ENCODE measurements around the gene ZFAND5. TPM values are rescaled to one million over a fixed set of nuclear protein-coding genes. Genes with fewer than 3 reads are reported as not detected.

The ZFAND5 gene
- total RNA-seq, 4 donors from 2014 or later: 316 to 2,069 (median 561) TPM

DNA sequence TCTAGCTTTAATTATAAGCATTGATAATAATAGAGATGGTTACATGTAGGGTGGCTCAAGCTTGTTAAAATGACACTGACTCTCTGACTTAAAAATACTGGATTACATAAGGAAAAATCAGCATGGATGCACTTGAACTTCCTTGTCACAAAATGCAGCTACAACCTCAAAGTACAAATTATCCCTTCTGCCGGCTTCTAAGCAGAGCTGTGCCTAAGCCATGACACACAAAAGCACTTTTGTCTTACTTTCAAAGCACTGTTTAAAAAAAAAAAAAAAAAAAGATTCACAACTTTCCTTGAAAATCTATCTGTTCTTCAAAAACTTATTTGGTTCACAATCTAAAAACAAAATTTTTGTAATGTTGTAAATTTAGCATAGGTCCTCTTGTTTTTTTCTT lies 36.4 kb upstream of the ZFAND5 start:
- Histone ChIP-seq H3K4me1 (peaks cover under 1 to 8% of the 10 kb centered on the region in 2 donors), H3K27ac (no peak overlapping the region), H3K27me3 (no peaks in the 10 kb centered on the region), H3K36me3 (no peaks in the 10 kb centered on the region), H3K4me3 (no peak overlapping the region), H3K9me3 (no peaks in the 10 kb centered on the region)
- no peak for ATAC-seq
- intact Hi-C loops (cut with DNase I; ENCODE audit: low total_unique reads): no loop called here
- DNase-seq: no peak
- TF ChIP-seq, protein P1, sequence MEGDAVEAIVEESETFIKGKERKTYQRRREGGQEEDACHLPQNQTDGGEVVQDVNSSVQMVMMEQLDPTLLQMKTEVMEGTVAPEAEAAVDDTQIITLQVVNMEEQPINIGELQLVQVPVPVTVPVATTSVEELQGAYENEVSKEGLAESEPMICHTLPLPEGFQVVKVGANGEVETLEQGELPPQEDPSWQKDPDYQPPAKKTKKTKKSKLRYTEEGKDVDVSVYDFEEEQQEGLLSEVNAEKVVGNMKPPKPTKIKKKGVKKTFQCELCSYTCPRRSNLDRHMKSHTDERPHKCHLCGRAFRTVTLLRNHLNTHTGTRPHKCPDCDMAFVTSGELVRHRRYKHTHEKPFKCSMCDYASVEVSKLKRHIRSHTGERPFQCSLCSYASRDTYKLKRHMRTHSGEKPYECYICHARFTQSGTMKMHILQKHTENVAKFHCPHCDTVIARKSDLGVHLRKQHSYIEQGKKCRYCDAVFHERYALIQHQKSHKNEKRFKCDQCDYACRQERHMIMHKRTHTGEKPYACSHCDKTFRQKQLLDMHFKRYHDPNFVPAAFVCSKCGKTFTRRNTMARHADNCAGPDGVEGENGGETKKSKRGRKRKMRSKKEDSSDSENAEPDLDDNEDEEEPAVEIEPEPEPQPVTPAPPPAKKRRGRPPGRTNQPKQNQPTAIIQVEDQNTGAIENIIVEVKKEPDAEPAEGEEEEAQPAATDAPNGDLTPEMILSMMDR (IDR thresholded peaks at IDR 0.05 in 4 of 5, conservative IDR thresholded peaks at IDR 0.05 in 1 of 5): no peak
- TF ChIP-seq POLR2A (IDR thresholded peaks at IDR 0.05): no peak
- in situ Hi-C loops (cut with MboI; ENCODE audit: low sequenced_read_pairs in 4 of 4): no loop called here

DNA sequence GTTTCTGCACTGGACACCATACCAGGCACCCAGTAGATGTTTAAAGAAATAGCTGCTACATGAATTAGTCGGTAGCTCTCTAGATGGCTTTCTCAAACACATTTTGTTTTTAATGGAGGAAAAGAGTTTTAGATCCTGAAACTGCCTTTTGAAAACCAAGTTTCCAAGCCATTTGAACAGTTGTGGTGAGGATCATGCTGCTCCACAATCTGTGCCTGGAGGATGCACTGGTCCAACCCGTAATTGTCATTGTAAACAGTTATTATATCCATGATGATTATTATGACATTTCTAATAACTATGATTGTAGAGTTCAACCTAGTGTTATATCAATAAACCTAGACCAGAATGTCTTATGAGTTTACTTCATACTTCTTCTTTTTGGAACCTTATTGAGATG lies 35.9 kb upstream of the ZFAND5 start:
- Histone ChIP-seq H3K9me3 (no peaks in the 10 kb centered on the region), H3K4me3 (no peak overlapping the region), H3K36me3 (no peaks in the 10 kb centered on the region), H3K27me3 (no peaks in the 10 kb centered on the region), H3K27ac (no peak overlapping the region), H3K4me1 (peaks cover 5 to 14% of the 10 kb centered on the region in 2 donors)
- in situ Hi-C loops (cut with MboI; ENCODE audit: low sequenced_read_pairs in 4 of 4) (no loop called here), intact Hi-C loops (cut with DNase I; ENCODE audit: low total_unique reads) (no loop called here)
- no peak for DNase-seq
- no peak for ATAC-seq
- TF ChIP-seq, protein P1 (IDR thresholded peaks at IDR 0.05 in 4 of 5, conservative IDR thresholded peaks at IDR 0.05 in 1 of 5): no peak
- TF ChIP-seq POLR2A (IDR thresholded peaks at IDR 0.05): no peak

DNA sequence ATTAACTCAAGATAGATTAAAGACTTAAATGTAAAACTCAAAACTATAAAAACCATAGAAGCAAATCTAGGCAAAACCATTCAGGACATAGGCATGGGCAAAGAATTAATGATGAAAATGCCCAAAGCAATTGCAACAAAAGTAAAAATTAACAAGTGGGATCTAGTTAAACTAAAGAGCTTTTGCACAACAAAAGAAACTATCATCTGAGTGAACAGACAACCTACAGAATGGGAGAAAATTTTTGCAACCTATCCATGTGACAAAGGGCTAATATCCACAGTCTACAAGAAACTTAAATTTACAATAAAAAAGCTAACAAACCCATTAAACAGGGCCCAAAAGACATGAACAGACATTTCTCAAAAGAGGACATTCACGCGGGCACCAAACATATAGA lies 34.4 kb upstream of the ZFAND5 start:
- DNase-seq (no peak), ATAC-seq (no peak)
- Histone ChIP-seq H3K27ac (no peak overlapping the region), H3K4me1 (peaks cover 5 to 17% of the 10 kb centered on the region in 2 donors), H3K36me3 (no peaks in the 10 kb centered on the region), H3K27me3 (no peaks in the 10 kb centered on the region), H3K4me3 (no peak overlapping the region), H3K9me3 (no peaks in the 10 kb centered on the region)
- intact Hi-C loops (cut with DNase I; ENCODE audit: low total_unique reads) (loop anchor here (5.0 kb wide), 1 partner anchor 78 kb away; no protein-coding TSS in a partner anchor), in situ Hi-C loops (cut with MboI; ENCODE audit: low sequenced_read_pairs in 4 of 4) (loop anchor here in 1 of 4 donors (25.0 kb wide), 1 partner anchor 188 kb away; no protein-coding TSS in a partner anchor)
- TF ChIP-seq, protein P1 (IDR thresholded peaks at IDR 0.05 in 4 of 5, conservative IDR thresholded peaks at IDR 0.05 in 1 of 5): no peak
- no peak for TF ChIP-seq POLR2A (IDR thresholded peaks at IDR 0.05)

DNA sequence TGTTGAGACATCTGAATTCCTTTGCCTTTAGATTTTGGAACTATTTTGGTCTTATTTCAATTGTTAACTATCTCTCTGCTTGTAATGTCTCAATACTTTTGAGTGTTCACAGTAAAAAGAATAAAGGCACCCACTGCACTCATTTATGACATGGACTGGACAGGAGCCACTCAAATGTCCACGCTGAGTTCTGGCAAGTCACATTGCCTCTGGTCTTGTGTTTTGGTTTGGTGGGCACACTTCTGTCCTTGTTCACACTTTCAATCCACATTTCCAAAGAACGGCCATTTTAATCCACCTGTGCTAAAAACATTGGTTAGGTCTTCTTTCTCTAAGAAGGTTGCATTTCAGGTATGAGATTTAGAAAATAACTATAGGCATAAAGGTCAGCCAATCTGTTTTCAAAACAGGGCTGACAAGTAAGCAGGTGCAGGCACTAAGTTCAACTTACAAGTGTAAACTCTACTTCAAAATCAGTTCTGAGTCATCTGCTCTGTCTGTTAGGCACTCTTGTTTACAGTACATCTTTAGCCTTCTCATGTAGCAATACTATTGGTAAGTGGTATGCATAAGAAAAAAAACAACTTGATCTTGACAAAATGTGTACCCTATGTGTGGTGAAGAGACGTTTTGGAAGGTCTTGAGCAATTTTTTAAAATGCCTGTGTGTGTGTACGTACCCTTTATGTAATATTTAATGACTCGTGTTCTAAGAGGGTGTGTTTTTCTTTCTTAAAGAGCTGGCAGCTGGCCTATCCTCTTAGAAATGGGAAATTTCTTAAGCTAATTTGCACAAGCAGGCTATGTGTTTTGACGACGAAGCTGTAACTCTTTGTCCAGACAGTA lies 31.5 kb upstream of the ZFAND5 start:
- peak; percentile 95 to 100 for ATAC-seq
- peaks cover 5 to 17% of the 10 kb centered on the region in 2 donors for H3K4me1 ChIP-seq
- no peaks in the 10 kb centered on the region for H3K27me3 ChIP-seq
- TF ChIP-seq, protein P1 (IDR thresholded peaks at IDR 0.05 in 4 of 5, conservative IDR thresholded peaks at IDR 0.05 in 1 of 5): peak in 1 of 5 experiments; percentile 10
- TF ChIP-seq POLR2A (IDR thresholded peaks at IDR 0.05): peak in 1 of 2 donors; percentile 25
- no peaks in the 10 kb centered on the region for H3K36me3 ChIP-seq
- H3K9me3 ChIP-seq: no peaks in the 10 kb centered on the region
- H3K27ac ChIP-seq: peak overlapping the region; percentile 72 to 83 (median 82)
- DNase-seq: peak in 1 of 2 donors; percentile 19
- in situ Hi-C loops (cut with MboI; ENCODE audit: low sequenced_read_pairs in 4 of 4) (loop anchor here in 1 of 4 donors (25.0 kb wide), 1 partner anchor 191 kb away; no protein-coding TSS in a partner anchor), intact Hi-C loops (cut with DNase I; ENCODE audit: low total_unique reads) (loop anchor here (2.0 to 5.0 kb wide), 2 partner anchors 81 to 180 kb away; no protein-coding TSS in a partner anchor)
- peak overlapping the region in 2 of 4 donors; percentile 3 to 24 for H3K4me3 ChIP-seq

All from gastrocnemius medialis (tissue), 4 donors.